GM21528 (cell line): ENCODE data around the gene STK10.

Experiments
- ATAC-seq: cut with Tn5 transposase; IDR thresholded peaks from one replicate; pipeline ENCODE4 v1.9.1; 2021; ENCODE audit warnings: mild to moderate bottlenecking, moderate library complexity; ENCODE audit not compliant: unreplicated experiment, low FRiP score

STK10 gene

DNA sequence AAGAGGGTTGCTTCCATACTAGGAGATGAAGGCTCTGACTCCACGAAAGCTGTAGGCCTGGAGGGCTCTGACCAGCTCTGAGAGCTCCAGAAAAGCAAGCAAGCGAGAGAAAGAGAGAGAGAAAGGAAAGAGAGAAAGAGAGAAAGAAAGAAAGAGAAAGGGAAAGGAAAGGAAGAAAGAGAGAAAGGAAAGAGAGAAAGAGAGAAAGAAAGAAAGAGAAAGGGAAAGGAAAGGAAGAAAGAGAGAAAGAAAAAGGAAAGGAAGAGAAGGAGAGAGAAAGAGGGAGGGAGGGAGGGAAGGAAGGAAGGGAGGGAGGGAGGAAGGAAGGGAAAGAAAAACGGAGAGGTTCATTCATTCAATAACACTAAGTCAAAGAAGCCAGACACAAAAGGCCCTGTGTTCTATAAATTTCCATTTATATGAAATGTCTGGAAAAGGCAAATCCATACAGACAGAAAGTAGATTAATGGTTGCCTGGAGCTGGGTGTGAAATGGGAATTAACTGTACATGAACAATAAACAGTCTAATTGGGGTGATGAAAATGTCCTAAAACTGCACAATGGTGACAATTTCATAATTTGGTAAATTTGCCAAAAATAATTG, 1.8 kb upstream of the STK10 start:
- no peak for ATAC-seq

DNA sequence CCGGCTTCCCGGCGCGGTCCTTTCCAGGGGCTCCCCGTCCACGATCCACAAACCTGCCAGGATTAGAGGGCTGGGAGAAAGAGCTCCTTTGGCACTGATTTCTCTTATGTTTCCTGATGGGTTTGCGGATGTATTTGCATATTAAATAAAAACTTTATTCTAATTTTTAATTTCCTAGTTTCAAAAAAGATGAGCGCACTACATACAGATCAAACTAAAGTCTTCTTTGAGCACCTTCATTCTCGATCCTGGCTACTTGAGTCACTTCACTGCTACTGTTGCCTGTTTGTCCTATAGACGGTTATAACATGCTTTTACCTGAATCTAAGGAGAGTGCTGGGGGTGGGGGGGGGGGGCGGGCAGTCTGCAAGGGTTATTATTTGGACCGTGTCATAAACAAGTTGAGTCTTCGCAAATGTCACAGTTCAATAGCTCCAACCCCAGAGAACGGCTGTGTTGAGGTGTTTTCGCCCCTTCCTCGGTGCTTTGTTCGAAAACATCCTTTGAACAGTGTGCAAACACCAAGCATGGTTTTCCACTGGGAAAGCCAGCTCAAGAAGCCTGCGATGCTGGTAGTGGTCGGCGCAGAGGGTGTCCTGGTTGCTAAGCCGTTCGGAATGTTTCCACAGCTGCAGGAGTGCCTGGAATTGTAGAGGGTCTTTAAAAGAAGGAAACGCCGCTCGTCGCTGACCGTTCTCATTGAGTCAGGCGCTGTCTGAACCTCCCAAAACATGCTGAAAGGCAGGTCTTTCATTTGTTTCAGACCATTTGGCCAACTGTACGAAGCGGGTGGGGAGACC, 1.1 kb upstream of the STK10 start:
- no peak for ATAC-seq

DNA sequence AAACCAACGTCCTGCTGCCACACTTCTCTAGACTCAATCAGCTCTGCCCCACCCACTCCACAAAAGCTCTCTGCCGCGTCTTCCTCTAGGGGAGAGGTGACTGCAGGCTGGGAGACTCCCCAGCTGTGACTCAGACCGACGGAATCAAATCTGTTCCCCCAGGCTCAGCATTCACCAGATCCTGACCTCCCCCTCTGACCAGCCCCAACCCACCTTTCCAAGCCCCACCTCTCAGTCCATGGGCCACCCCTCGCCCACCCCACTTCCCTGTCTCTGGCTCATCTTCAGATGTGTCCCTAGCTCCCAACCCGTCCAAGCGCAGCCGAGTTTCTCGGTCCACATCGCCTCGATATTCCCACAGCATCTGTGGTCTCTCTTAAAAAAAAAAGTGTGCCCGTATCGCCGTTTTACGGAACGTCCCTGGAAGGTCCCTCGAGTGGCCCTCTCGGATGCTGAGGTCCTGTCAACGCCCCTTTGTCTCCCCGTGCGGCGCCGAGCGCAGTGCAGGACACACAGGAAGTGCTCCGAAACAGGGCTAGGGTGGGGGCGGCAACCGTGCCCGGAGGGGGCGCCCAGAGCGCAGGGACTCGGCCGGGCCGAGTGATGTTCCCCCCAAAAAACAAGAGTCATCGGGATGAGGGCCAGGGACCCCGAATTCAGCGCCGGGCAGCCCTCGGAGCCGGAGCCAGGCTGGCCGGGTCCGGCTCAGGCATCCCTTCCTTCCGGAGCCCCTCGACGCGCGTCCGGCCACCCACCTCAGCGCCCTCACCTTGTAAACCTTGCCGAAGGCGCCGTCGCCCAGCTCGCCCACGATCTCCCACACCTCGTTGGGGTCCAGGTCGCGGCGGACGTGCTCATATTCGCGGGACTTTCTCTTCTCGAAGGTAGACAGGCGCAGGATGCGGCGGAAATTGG, 649 bp downstream of the STK10 start:
- peak; percentile 27 for ATAC-seq

DNA sequence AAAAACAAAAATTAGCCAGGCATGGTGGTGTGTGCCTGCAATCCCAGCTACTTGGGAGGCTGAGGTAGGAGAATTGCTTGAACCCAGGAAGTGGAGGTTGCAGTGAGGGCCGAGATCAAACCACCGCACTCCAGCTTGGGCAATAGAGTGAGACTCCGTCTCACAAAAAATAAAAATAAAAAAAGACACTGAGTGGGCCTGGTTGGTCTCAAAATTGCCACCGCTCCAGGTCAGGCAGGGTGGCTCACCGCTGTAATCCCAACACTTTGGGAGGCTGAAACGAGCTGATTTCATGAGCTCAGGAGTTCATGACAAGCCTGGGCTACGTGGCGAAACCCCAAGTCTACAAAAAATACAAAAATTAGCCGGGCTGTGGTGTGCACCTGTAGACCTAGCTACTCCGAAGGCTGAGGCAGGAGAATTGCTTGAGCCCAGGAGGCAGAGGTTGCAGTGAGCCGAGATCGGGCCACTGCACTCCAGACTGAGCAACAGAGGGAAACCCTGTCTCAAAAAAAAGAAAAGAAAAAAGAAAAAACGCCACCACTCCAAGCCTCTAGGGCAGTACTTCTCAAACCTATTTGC, 1.8 kb downstream of the STK10 start:
- no peak for ATAC-seq

DNA sequence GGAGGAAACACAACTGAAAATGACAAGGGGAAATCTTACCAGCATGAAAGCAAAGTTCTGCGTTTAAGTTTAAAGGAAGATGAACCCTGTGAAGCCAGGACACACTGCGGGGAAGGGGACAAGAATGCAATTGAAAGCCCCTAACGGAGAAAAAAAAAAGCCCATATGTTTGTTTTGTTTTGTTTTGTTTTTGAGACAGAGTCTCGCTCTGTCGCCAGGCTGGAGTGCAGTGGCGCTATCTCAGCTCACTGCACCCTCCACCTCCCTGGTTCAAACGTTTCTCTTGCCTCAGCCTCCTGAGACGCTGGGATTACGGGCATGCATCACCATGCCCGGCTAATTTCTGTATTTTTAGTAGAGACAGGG, 2.9 kb downstream of the STK10 start:
- no peak for ATAC-seq

DNA sequence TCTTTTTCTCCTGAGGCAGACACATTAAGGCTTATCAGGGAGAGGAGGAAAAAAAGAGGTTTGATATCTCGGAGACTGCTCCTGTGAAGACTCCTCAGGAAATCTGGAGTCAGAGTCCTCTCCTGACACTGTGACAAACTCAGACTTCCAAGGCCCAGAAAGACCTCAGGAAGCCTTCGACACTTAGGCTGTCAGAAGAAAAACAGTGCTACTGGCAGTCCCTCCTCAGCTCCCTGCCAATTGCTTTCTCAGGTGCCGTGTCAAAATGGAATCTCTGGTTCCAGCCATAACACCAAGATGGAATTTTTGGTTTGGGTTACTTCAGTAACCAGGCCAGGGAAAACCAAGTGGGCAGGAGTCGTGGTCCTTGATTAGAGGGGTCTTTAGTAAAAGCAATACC, 4.1 kb downstream of the STK10 start:
- no peak for ATAC-seq

DNA sequence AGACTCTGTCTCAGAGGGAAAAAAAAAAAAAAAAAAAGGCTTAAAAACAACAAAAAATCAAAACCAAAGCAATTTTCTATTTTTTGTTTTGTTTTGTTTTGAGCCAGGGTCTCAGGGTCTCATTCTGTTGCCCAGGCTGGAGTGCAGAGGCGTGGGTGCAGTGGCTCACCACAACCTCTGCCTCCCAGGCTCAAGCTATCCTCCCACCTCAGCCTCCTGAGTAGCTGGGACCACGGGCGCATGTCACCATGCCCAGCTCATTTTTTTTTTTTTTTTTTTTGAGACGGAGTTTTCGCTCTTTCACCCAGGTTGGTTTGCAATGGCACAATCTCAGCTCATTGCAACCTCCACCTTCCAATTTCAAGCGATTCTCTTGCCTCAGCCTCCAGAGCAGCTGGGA, 5.7 kb downstream of the STK10 start:
- no peak for ATAC-seq

DNA sequence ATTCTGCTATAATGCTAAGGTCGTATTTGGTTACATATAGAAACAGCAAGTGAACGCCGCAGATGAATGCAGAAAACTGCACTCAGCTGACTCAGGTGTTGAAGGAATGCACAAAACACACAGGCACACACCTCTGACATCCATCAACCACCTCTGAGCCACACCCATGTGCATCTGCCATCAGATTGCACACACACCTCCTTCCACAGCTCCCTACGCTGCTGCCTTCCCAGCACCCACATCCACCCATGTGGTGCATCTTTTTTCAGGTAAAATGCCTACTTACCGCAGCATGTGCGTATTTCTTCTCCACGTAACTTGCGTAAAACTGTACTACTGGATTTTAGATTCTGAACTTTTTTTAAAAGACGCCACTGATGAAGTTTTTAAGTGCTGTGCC, 7.1 kb downstream of the STK10 start:
- no peak for ATAC-seq

DNA sequence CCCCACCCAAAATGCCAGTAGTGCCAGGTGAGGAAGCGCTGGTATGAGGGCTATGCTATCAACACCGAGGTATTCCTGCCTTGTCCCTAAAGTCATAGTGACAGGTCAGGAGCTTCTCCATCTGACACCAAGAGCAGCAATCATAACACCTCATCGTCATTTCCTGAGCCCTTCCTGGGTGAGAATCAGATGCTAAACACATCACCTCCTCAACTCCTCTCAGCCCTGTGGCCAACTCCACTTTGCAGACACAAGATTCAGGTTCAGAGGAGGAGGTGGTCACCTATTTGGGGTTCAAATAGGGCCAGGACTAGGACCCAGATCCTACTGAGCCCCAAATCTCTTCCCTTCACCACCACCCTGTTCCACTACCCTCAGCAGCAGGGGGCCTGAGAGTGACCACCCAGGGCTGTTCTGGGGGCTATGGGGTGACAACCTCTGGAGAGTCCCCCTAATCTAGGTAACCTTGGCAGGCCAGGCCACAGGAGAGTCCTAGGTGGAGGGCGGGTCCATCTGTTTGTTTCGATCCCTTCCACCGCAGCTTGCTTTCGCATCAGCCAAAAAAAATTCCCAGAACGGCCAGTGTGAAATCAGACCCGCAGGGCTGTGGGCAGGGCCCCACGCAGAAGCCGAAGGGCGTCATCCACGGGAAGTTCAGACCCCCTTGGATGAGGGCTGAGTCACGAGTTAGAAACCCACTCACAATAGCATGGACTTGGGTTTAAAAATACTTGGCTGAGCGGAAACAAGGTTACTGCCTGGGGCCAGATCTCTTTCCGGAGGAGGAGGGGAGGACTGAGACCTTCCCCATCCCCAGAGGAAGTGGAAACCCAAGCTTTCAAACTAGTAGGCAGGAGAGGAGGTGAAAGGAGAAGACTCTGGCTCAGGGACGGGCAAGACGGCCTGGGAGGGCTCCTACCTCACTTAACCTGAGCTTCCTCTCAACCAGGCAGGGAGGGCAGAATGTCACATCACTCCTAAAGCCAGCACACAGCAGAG, 8.7 kb downstream of the STK10 start:
- peak; percentile 41 for ATAC-seq

DNA sequence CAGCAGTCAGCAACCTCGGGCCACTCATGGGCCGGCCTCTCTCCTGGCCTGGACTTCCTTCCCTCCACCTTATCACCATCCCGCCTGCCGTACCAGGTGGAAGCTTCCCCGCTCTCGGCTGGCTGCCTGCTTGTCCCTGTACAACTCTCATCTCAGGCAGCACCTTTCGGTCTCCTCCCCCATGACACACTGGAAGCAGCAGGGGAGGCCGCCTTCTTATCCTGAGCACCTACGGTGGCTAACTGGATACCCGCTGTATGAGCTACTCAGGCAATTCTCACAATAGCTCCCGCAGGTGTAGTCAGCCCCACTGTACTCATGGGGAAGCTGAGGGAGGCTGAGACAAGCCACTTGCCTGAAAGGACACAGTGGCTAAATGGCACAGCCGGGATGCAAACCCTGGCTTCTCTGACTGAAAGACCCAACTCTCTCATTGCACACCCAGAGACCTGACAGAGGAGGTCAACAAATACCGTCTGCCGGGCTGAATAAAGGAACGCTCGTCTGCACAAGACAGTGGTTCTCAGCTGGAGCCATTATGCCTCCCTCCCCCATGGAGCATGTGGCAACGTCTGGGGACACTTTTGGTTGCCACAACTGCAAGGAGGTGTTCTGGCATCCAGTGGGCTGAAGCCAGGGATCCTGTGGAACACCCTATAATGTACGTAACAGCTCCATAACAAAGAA, 9.6 kb downstream of the STK10 start:
- no peak for ATAC-seq

DNA sequence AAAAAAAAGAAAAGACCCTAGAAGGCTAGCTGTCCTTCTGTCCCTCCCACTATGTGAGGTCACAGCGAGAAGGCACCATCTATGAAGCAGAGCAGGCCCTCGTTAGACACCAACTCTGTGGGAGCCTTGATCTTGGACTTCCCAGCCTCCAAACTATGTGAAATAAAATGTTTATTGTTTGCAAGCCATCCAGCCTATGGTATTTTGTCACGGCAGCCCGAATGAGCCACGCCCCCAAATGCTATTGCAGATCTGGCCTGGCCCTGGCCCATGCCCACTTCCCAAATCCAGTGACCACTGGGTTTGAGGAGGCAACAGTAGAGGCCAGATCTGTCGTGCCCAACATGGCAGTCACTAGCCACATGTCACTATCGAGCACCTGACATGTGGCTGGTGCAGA, 10.8 kb downstream of the STK10 start:
- ATAC-seq: no peak

DNA sequence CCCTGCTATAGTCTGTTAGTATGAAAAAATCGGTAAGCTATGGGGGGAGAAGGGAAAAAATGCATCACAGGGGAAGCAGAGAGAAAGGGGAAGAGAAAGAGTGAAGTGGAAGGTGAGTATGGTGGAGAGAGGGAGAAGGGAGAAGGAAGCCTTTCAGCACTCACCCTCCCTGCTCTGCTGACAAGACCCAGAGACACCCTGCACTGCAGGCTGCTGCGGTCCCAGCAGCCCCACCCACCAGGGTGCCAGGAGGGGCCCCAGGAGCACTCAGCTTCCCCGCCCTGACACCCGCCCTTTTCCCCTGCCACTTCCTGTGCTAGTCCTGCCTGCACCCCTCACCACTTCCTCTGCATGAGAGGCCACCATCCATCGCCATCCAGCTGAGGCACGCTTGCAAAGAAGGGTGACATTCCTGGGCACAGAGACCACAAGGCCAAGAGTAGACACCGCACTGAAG, 12.7 kb downstream of the STK10 start:
- ATAC-seq: peak; percentile 56

DNA sequence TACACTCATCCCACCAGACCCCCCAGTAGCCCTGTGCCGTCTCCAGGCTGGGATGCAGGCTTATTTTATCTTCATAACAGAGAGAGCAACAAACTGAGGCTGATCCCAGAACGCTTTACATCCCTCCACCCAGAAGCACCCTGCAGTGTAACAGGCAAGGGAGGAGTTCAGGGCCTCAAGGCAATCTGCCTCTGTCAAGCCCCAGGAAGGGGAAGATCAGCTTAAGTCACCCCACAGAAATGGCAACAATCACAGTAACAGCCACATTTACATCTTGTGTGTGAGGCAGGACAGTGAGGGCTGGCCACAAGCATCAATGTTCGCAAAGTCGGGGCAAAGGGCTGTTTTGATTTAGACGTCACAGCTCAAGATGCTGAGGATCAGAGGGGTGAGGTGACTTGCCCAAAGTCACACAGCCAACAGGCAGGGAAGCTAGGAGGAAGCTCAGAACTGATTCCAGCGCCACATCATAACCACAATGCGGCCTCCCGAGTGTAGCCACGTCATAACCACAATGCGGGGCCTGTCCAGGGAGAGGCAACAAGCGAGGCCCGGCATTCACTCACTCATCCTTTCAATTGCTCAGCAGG, 14.4 kb downstream of the STK10 start:
- no peak for ATAC-seq

DNA sequence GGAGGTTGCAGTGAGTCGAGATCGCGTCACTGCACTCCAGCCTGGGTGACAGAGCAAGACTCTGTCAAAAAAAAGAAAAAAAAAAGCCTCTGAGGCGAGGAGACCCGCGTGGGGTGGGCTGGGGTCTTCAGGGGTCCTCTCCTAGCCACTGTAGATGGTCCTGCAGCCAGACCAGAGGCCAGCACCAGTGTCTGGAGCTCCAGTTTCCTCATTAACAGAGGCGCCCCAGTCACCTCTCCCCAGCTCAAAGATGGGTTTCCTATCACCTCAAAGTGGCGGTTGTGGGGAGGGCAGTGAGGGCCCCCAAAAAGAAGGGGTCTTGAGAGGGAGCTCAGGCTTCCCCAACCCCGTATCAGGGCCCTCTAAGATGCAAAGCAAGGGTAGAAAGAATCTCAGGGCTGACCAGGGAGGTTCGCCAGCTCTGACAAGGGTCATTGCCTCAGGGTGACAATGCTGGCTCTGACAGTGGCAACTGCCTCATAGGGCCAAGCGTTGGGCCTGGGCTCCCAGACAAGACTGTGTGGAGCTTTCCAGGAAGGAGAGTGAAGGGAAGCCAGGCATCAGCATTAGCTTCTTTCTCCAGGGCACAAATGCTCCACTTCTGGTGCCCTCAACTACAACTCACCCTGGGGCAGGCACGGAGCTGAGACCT, 15.0 kb downstream of the STK10 start:
- no peak for ATAC-seq

DNA sequence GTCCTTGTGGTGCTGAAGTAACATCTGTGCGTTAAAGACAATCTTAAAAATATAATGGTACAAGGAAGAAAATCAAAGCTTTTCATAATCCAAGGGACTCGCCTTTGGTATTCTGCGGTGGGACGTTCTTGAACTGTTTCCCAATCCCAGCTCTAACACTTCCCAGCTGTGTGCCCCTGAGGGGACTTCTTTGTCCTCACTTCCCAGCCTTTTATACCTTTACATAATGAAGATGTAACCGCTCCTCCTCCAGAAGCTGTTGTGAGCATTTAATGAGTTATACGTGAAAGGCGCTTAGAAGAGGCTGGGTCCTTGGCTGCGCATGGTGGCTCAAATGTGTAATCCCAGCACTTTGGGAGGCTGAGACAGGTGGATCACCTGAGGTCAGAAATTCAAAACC, 16.9 kb downstream of the STK10 start:
- ATAC-seq: no peak

DNA sequence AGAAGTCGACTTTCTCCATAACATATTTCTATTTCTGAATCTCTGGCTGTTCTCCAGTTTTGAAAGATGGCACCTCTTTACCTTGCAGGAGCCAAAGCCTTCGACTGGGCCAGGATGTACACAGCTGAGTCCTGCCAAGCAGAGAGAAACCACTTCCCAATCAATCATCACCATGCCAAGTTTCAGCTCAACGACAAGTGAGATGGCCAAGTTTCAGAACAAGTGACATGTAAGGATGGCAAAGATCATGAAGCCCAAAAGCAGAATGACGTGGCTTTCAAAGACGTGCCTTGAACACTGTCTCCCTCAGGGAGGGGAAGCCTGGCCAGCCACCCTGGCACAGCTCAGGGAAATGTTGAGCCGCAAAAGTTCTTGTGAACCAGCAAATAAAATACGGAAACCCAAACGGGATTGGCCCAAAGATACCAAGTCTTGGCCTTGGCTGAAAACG, 17.7 kb downstream of the STK10 start:
- no peak for ATAC-seq

DNA sequence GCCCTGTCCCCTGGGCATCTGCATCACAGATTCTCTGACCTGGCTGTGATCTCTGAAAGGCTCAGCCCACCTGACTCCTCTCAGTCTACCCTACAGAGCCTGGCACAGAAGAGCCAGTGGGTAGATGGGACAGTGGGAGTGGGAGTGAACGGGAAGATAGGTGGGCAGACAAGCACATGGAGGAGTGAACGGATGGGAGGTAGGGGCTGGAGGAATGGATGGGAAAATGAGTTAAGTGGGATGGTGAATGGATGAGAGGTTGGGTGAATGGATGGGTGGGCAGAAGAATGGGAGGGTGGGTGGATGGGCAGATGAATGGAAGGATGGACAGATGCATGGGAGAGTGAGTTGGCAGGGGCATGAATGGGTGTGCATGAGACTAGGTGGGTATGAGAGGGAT, 18.8 kb downstream of the STK10 start:
- ATAC-seq: no peak

DNA sequence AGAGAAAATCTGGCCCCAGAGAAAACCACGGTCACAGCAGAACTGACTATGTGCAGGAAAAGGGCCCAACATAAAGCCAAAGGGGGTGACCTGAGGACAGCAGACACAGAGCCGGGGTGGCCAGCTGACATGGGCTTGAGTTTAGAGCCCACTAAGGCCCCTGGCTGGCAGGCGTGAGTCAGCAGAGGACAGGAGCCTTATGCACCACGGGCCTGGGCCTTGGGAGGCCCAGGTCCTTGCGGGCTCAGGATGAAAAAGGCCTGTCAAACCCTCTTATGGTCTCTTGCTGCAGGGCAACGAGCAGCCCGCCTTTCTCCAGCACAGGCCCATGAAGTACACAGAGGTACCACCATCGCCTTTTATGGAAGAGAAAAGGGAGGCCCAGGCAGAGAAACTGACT, 19.7 kb downstream of the STK10 start:
- ATAC-seq: no peak
